Eye (tissue), 1 donor: ENCODE data around the gene UBE2B.
"Not testable (repeated sequence)": the region's sequence is repeated elsewhere in the genome, so short reads cannot be mapped to it uniquely, and the experiment has no call there.

Experiments
- DNase-seq: peaks from one replicate; pipeline ENCODE4 v3.0.0-alpha.2; 2015

The UBE2B gene

DNA sequence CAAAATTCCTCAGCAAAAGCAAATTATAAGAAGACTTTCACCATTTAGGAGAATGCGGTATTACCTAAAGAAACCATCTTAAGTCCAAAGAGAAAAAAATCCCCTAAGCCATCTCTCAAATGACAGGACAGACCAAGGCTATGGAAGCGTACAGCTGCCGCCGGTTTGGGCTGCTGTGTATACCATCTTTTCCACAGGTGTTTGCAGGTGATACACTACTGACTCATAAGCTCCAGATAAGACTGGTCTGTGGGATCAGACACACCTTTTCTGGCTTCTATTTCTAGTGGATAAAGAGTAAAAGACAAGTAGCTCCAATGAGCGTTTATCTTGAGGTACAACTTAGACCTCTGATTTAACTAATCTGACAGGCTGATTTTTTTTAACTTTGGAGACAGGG lies 32.6 kb downstream of the UBE2B start:
- no peak for DNase-seq

DNA sequence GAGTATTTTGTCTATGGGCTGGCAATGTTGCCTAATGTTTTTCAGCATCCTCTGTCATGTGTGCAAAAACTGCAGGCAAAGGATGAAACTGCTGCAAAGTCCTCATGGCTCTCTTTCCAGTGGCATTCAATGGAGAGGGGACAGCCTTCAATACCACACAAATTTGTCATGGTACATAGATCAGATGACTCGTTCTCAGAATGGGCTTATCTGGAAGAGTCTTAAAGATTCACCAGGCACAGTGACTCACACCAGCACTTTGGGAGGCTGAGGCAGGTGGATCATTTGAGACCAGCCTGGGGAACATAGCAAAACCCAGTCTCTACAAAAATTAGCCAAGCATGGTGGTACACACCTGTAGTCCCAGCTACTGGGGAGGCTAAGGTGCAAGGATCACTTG lies 35.0 kb downstream of the UBE2B start:
- DNase-seq: no peak

DNA sequence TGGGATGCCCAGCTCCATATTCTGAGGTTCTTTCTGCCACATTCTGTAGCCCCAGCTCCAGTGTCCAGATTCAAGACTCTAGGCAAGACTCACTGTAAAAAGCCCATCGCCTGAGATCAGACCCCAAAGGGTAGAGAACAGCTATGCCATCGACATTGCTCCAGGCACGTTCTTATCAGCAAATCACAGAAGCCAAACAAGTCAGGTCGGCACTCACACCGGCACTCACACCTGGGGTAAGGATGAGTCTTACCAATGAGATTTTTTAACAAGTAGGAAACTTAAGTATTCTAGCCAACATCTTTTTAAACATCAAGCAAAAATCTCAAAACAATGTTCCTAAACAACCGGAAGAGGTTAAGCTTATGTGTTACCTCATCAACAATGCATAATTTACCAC lies 38.0 kb downstream of the UBE2B start:
- DNase-seq: no peak

DNA sequence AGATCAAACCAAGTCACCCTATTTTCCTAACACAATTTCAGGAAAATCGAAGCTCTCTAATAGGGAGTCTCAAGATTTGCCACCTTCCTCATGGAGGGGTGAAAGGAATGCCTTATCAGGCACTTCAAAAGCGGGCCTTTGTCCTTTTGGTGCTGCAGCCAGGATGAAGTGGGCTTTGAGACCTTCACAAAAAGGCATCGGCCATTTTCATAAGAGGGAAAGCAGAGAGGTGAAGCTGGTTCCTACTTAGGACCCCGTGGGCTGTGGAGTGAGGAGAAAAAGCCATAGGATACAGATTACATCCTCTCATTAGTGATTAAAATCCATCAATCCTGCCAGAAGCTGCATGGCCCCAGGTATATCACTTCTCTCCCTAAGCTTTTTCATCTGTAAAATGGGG lies 39.5 kb downstream of the UBE2B start:
- no peak for DNase-seq

- DNase-seq: no peak
These were observed 39.8 kb downstream of the UBE2B start for GRCh38 chr5:134411228-134411545.

DNA sequence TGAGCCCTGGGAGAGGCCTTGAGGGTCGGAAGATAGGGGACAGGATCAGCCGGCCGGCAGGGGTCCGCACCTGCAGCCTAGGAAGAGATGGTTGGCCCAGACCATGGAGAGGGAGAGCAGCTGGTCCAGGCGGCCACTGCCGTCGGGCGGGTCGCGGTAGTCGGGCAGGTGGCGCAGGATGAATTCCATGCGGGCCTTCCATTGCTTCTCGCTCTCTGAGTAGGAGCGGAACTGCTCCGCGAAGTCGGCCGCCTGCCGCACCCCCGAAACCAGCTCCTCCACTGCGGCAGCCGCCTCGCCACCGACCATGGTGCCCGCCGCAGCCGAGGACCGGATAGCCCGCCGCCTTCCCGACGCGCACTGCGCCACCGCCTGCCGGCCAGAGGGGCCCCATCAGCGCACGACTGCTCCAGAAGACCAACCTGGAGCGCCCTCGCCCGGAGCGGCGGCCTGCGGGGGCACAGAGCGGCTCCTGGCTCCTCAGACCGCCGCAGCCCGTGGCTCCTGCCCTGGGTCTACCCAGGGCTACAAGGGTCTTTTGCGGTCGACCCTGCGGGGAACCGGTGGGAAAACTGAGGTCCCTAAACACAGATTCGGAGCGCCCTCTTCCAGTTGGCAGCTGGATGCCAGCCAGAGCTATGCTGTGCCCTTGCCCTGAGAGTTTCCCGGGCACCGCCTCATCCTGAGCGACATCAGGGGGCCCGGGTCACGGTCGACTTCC lies 40.3 kb downstream of the UBE2B start, which contains the start of gene CDKN2AIPNL:
TSS of gene CDKN2AIPNL (minus strand) at position 336 of the 721 bp plus-strand sequence. CDS start at position 309, 27 bp downstream.
- DNase-seq: peak; percentile 93

- DNase-seq: no peak
These were observed 41.7 kb downstream of the UBE2B start for GRCh38 chr5:134413046-134413445.

GRCh38 chr5:134417707-134418106 lies 46.3 kb downstream of the UBE2B start:
- DNase-seq: no peak

GRCh38 chr5:134418958-134419357 lies 47.6 kb downstream of the UBE2B start:
- no peak for DNase-seq

GRCh38 chr5:134420343-134420742 lies 49.0 kb downstream of the UBE2B start:
- no peak for DNase-seq

GRCh38 chr5:134421038-134421437 lies 49.7 kb downstream of the UBE2B start:
- DNase-seq: not testable (repeated sequence)

DNA sequence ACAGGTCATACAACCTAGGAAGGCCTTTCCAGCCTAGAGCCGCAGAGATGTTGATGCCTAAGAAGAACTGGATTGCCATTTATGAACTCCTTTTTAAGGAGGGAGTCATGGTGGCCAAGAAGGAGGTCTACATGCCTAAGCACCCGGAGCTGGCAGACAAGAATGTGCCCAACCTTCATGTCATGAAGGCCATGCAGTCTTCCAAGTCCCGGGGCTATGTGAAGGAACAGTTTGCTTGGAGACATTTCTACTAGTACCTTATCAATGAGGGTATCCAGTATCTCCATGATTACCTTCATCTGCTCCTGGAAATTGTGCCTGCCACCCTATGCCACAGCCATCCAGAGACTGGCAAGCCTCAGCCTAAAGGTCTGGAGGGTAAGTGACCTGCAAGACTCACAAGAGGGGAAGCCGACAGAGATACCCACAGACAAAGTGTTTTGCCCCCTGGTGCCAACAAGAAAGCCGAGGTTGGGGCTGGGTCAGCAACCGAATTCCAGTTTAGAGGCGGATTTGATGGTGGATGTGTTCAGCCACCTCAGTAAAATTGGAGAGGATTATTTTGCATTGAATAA lies 51.5 kb downstream of the UBE2B start:
- DNase-seq: no peak

DNA sequence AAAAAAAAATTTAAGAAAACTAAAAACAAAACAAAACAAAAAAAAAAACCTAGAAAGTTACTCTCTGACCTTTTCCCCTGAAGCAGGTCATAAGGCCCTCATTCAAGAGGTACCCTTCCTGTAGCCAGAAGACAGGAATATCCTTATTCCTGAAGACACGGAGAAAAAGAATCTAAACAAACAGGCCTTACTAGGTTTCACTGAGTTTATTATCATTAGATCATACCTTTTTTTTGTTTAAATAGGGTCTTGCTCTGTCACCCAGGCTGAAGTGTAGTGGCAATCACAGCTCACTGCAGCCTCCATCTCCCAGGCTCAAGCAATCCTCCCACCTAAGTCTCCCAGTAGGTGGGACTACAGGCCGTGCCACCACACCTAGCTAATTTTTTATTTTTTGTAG lies 52.0 kb downstream of the UBE2B start:
- no peak for DNase-seq

DNA sequence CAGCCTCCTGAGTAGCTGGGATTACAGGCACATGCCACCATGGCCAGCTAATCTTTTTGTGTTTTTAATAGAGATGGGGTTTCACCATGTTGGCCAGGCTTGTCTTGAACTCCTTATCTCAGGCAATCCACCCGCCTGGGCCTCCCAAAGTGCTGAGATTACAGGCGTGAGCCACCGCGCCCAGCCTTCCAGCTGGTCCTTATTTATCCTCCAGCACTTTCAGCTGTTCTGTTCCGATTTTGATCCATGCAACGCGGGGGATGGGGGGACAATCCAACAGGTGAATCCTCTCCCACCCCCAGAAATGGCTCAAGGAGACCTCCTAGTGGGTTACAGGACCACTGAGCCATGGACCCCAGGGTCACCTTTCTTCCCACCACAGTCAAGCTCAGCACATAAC lies 55.0 kb downstream of the UBE2B start:
- no peak for DNase-seq

GRCh38 chr5:134427540-134428041 lies 56.2 kb downstream of the UBE2B start:
- no peak for DNase-seq

DNA sequence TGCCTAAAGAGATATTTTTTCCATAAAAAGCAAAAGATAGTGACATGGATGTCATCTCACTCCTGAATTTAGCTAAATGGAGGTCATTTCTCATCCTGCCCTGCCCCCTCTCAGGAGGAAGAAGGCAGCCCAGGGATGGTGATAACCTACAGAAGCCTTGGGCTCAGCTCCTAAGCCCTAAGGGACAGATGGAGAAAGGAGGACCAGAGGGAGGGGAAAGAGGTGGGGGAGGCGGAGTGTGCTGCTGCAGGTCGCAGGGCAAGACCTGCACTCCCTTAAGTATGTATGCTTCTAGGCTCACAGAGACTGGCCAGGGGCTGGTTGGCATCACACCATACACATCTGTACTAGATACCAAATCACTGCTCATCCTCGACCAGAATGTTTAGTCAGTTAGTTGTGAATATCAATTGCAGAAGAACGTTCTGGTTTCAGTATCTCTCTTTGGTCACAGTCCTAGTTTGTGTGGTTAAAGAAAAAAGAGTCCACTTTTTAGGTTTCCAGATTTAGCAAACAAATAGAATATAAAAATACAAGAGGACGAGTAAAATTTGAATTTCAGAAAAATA lies 58.7 kb downstream of the UBE2B start:
- DNase-seq: no peak

- DNase-seq: no peak
These were observed 60.8 kb downstream of the UBE2B start for GRCh38 chr5:134432174-134432573.

- no peak for DNase-seq
These were observed 61.4 kb downstream of the UBE2B start for GRCh38 chr5:134432677-134433359.

- DNase-seq: no peak
These were observed 64.2 kb downstream of the UBE2B start for GRCh38 chr5:134435560-134435959.

- peak; percentile 28 for DNase-seq
These were observed 65.4 kb downstream of the UBE2B start for GRCh38 chr5:134436523-134437339.

GRCh38 chr5:134437340-134437846 lies 66.0 kb downstream of the UBE2B start:
- no peak for DNase-seq

DNA sequence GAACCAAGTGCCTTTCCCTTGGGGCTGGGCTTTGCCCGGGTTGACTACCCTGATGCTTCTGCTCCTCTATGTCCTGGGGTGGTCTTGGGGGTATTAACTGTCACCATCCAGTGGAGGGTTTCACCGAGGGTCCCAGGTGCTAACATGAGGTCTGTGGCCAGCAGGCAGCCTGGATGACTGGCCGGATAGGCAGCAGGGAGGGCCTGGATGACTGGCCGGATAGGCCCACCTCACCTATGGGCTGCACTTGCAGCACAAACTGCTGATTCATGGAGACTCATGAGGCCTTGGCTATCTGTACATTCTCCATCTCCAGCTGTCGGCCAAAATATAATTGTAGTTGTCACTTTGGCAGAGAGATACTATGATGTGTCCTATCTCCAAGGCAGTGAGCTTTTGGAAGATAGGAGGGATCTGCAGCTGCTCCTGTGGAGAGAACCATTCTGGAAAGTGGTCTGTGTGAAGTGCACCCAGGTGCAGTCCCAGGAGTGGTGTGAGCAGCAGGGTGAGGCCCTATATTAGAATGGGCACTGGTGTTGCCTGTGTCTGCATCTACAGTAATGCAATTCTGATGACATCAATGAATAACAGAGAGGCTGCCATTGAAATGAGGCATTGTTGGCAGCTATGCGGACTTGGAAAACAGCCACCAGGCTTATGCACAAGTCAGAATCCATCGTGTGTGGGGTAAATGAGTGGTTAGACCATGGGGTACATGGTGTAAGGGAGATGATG lies 66.6 kb downstream of the UBE2B start:
- DNase-seq: no peak
